Hepatocyte (in vitro differentiated cells): ENCODE results near the gene GID4. TPM values are rescaled to one million over a fixed set of nuclear protein-coding genes. Genes with fewer than 3 reads are reported as not detected.

Source experiments
- DNase-seq: peaks from one replicate; pipeline ENCODE4 v3.0.0-alpha.2; 2016; ENCODE audit warnings: low spot score
- H2AFZ ChIP-seq: fragments of 200-600 bp; sonication (generic); 2 replicates; pipeline ENCODE4 v1.6.0; 2016; ENCODE audit warnings: antibody characterized with exemption, mild to moderate bottlenecking
- H3K27ac ChIP-seq: fragments of 200-600 bp; sonication (generic); 2 replicates; pipeline ENCODE4 v1.5.1; 2016; ENCODE audit warnings: mild to moderate bottlenecking
- H3K27me3 ChIP-seq: fragments of 200-600 bp; sonication (generic); 2 replicates; pipeline ENCODE4 v1.6.1; 2016
- H3K36me3 ChIP-seq: fragments of 200-600 bp; sonication (generic); replicated peaks from 2 replicates; pipeline ENCODE4 v1.5.1; 2016; ENCODE audit warnings: low read depth; ENCODE audit not compliant: insufficient read depth
- H3K4me1 ChIP-seq: fragments of 200-600 bp; sonication (generic); 2 replicates; pipeline ENCODE4 v1.5.1; 2016; ENCODE audit warnings: mild to moderate bottlenecking, moderate library complexity; ENCODE audit not compliant: insufficient read depth
- H3K4me2 ChIP-seq: fragments of 200-600 bp; sonication (generic); 2 replicates; pipeline ENCODE4 v1.6.0; 2016
- H3K4me3 ChIP-seq: fragments of 200-600 bp; sonication (generic); 2 replicates; pipeline ENCODE4 v1.5.1; 2016; ENCODE audit warnings: mild to moderate bottlenecking
- H3K79me2 ChIP-seq: fragments of 200-600 bp; sonication (generic); 2 replicates; pipeline ENCODE4 v1.6.0; 2017; ENCODE audit warnings: mild to moderate bottlenecking
- H3K9me2 ChIP-seq: fragments of 200-600 bp; sonication (generic); replicated peaks from 2 replicates; pipeline ENCODE4 v1.6.0; 2017; ENCODE audit warnings: mild to moderate bottlenecking; ENCODE audit not compliant: insufficient read depth
- H3K9me3 ChIP-seq: fragments of 200-600 bp; sonication (generic); 2 replicates; pipeline ENCODE4 v1.5.1; 2016; ENCODE audit warnings: low read depth, mild to moderate bottlenecking
- H4K20me1 ChIP-seq: fragments of 200-600 bp; sonication (generic); 2 replicates; pipeline ENCODE4 v1.6.0; 2016; ENCODE audit warnings: mild to moderate bottlenecking; ENCODE audit not compliant: insufficient read depth, poor library complexity, severe bottlenecking
- EZH2 ChIP-seq: fragments of 200-600 bp; sonication (generic); IDR thresholded peaks from 2 replicates; pipeline ENCODE4 v1.6.1; 2016; ENCODE audit warnings: antibody characterized with exemption, mild to moderate bottlenecking, borderline replicate concordance
- EZH2phosphoT487 ChIP-seq: fragments of 200-600 bp; sonication (generic); IDR thresholded peaks from one replicate; pipeline ENCODE4 v1.6.1; 2018; ENCODE audit warnings: antibody characterized with exemption, mild to moderate bottlenecking, low read depth, moderate library complexity; ENCODE audit not compliant: unreplicated experiment, severe bottlenecking
- WGBS: methylation state at CpG from one replicate; pipeline ENCODE4 v1.1.6; 2016; ENCODE audit warnings: low lambda C conversion rate; ENCODE audit errors: missing lambda C conversion rate; 5-methylcytosine and 5-hydroxymethylcytosine counted together
- polyA plus RNA-seq: library from polyadenylated mRNA; unstranded; fragments of >200 nt; fragmentation: Nextera tagmentation; extraction: Ambion mirVana; gene quantifications from 2 replicates; pipeline ENCODE4 v1.2.1, GENCODE V29; 2016
- total RNA-seq: library from RNA; depleted of rRNA; stranded (reverse); fragments of >200 nt; gene quantifications from 2 replicates; pipeline ENCODE4 v1.2.3, GENCODE V29; 2014
- TF ChIP-seq, protein P1 (sequence below): fragments of 200-600 bp; sonication (generic); IDR thresholded peaks from 2 replicates; pipeline ENCODE4 v1.5.1; 2016; ENCODE audit warnings: antibody characterized with exemption, mild to moderate bottlenecking; ENCODE audit not compliant: poor library complexity

Gene GID4
- total and polyA plus RNA-seq, 2 experiments from 2014 or later: 6.7 to 8.2 TPM

DNA sequence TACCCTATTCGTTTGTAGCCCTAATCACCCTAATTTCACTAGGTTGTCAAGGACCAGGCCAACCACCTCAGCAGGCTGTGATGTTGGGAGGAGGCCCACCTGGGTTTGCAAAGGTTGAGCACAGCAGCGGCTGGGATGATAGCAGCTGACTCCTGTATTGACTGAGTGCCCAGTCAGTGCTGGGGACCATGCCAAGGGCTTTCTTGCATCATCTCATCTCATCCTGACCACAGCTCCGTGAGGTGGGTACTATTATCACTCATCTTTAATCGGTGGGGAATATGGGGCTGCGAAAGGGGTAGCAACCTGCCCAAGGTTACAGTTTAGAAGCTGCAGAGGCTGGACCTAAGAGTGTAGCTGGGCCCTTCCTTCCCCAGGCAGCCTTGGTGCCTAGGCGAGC, 11.9 kb upstream of the GID4 start:
- H3K27ac ChIP-seq: no peak overlapping the region
- H3K4me3 ChIP-seq: no peak overlapping the region
- no peaks in the 10 kb centered on the region for H3K36me3 ChIP-seq
- H3K9me2 ChIP-seq: no peaks in the 10 kb centered on the region
- no peaks in the 10 kb centered on the region for H3K9me3 ChIP-seq
- H3K27me3 ChIP-seq: no peaks in the 10 kb centered on the region
- H3K4me1 ChIP-seq: no peaks in the 10 kb centered on the region
- no peak overlapping the region for H2AFZ ChIP-seq
- H3K4me2 ChIP-seq: no peak overlapping the region
- 84% methylated on average over 6 of the region's 6 CpGs for WGBS
- no peak for DNase-seq
- TF ChIP-seq EZH2: no peak
- no peak for TF ChIP-seq EZH2phosphoT487
- TF ChIP-seq, protein P1, sequence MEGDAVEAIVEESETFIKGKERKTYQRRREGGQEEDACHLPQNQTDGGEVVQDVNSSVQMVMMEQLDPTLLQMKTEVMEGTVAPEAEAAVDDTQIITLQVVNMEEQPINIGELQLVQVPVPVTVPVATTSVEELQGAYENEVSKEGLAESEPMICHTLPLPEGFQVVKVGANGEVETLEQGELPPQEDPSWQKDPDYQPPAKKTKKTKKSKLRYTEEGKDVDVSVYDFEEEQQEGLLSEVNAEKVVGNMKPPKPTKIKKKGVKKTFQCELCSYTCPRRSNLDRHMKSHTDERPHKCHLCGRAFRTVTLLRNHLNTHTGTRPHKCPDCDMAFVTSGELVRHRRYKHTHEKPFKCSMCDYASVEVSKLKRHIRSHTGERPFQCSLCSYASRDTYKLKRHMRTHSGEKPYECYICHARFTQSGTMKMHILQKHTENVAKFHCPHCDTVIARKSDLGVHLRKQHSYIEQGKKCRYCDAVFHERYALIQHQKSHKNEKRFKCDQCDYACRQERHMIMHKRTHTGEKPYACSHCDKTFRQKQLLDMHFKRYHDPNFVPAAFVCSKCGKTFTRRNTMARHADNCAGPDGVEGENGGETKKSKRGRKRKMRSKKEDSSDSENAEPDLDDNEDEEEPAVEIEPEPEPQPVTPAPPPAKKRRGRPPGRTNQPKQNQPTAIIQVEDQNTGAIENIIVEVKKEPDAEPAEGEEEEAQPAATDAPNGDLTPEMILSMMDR: no peak
- H3K79me2 ChIP-seq: peaks cover 2% of the 10 kb centered on the region
- H4K20me1 ChIP-seq: no peaks in the 10 kb centered on the region

DNA sequence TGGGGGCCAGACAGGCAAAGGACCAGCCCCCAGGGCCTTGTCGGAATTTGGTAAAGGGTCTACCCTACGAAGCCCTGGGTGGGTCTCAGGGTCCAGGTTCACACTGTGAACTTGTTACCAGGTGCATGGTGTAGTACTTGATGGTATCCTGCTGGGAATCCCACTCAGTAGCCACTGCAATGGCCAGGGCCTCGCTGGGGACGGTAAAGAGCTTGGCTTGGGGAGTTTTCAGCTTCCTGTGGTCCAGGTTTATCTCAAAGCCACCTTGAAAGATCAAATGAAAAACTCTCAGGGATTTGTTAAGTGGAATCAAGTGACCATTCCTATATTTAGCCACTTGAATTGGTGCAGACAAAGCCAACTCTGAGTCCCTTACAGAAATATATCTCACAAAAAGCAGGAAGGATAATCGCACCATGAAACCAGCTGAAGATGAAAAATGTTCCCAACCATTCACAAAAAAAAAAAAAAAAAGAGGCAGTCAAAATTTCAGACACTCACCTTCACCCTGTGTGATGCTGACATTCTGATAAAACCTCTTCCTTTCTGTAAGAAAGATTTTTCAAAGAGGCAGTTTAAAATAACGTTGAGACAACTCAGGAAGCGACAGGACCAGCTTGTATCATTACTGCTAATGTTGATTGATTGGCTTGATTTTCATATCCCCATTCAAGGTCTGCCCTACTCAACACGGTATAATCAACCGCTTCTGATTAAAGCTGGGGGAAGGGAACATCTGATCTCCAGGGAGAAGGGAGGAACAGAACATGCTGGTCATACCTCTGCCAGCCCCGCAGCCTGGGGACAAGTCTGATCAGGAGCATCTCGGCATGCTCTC, 10.9 kb upstream of the GID4 start:
- Histone ChIP-seq H3K9me3 (no peaks in the 10 kb centered on the region), H3K36me3 (no peaks in the 10 kb centered on the region), H3K4me3 (no peak overlapping the region), H3K27ac (no peak overlapping the region), H3K4me1 (no peaks in the 10 kb centered on the region), H4K20me1 (no peaks in the 10 kb centered on the region), H3K27me3 (no peaks in the 10 kb centered on the region), H3K4me2 (no peak overlapping the region), H3K9me2 (no peaks in the 10 kb centered on the region), H2AFZ (no peak overlapping the region), H3K79me2 (peaks cover 9% of the 10 kb centered on the region)
- DNase-seq: no peak
- TF ChIP-seq, protein P1: no peak
- TF ChIP-seq EZH2: no peak
- no peak for TF ChIP-seq EZH2phosphoT487
- WGBS: 81% methylated on average over 11 of the region's 11 CpGs

DNA sequence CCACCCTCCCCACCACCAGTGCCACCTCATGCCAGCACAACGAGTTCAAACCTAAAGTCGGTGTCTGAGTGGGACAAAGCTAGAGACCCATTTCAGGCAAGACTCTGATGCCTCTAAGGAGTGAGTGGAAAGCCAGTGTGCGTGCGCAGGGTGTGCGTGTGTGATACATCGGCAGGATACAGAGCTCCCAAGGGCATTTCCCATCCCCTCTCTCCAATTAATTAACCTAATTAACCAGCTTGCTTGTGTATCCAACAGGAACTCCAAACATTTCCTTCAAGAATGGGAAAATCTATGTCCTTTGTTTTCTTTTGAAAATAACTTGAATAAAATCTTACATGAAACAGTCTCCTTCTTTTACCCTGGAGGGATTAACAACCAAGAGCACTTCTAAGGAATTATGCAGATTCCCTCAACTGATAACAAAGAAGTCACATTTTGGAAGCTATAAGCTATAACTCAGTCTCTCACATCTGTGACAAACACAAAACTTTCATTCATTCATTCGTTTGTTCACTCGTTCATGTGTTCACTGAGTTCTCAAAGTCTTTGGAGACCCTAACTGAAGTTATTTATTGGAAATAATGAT, 10.2 kb upstream of the GID4 start:
- DNase-seq: no peak
- WGBS: 87% methylated on average over 8 of the region's 8 CpGs

More for the DNA sequence above, 10.2 kb upstream of the GID4 start:
- H4K20me1 ChIP-seq: no peaks in the 10 kb centered on the region
- H3K27me3 ChIP-seq: no peaks in the 10 kb centered on the region
- H2AFZ ChIP-seq: no peak overlapping the region
- no peaks in the 10 kb centered on the region for H3K4me1 ChIP-seq
- H3K79me2 ChIP-seq: peaks cover 12% of the 10 kb centered on the region
- H3K27ac ChIP-seq: no peak overlapping the region
- H3K4me2 ChIP-seq: no peak overlapping the region
- H3K36me3 ChIP-seq: no peaks in the 10 kb centered on the region
- no peaks in the 10 kb centered on the region for H3K9me2 ChIP-seq
- H3K4me3 ChIP-seq: no peak overlapping the region
- TF ChIP-seq EZH2phosphoT487 (no peak), EZH2 (no peak)
- TF ChIP-seq, protein P1: no peak
- no peaks in the 10 kb centered on the region for H3K9me3 ChIP-seq
